CD4-positive, alpha-beta memory T cell (primary cell): ENCODE data around the gene CAMSAP2. TPM values are rescaled to one million over a fixed set of nuclear protein-coding genes. Genes with fewer than 3 reads are reported as not detected.
A peak's percentile ranks its signal among the peaks of the same experiment; 100 is the strongest.

ENCODE experiments used
- CTCF ChIA-PET: fragments of 350-600 bp; sonication (Branson Sonifier 250); formaldehyde crosslinking; loops from one replicate; lab custom pipeline; 2021; ENCODE audit warnings: inconsistent platforms; ENCODE audit not compliant: partially characterized antibody; lab: Charles Lee
- POLR2A ChIA-PET: fragments of 350-600 bp; sonication (Branson Sonifier 250); formaldehyde crosslinking; loops from one replicate; lab custom pipeline; 2021; ENCODE audit not compliant: partially characterized antibody; lab: Charles Lee
- DNase-seq, 5 donors: peaks; one replicate each; pipeline versions ENCODE4 v3.0.0 to v3.0.0-alpha.2; 2020 to 2022; ENCODE audit warnings: mixed read lengths in 1 of 5
- H3K27ac ChIP-seq: one replicate; pipeline ENCODE4 v1.7.0; 2013; ENCODE audit warnings: low read depth, low read length
- H3K27me3 ChIP-seq: 2 replicates; pipeline ENCODE4 v1.7.0; 2013; ENCODE audit warnings: mild to moderate bottlenecking, low read length, moderate library complexity; ENCODE audit not compliant: insufficient read depth
- H3K36me3 ChIP-seq: 2 replicates; pipeline ENCODE4 v1.7.0; 2013; ENCODE audit warnings: mild to moderate bottlenecking, low read length, moderate library complexity; ENCODE audit not compliant: insufficient read depth
- H3K4me1 ChIP-seq: 2 replicates; pipeline ENCODE4 v1.7.0; 2013; ENCODE audit warnings: mild to moderate bottlenecking, low read length, moderate library complexity; ENCODE audit not compliant: insufficient read depth
- H3K4me3 ChIP-seq, 2 donors: one replicate each; pipeline ENCODE4 v1.7.0; 2013; ENCODE audit warnings: low read length in 2 of 2, mild to moderate bottlenecking in 1 of 2
- H3K9me3 ChIP-seq, 2 donors: one replicate each; pipeline ENCODE4 v1.7.0; 2013; ENCODE audit warnings: low read length in 2 of 2, control low read depth in 1 of 2; ENCODE audit not compliant: control insufficient read depth in 1 of 2
- H3K27ac Mint-ChIP-seq, 7 donors: one replicate each; pipeline ENCODE4 v1.8.0; 2020 to 2021; ENCODE audit warnings: mixed read lengths in 7 of 7, mild to moderate bottlenecking in 6 of 7, inconsistent platforms in 3 of 7, moderate library complexity in 3 of 7
- H3K27me3 Mint-ChIP-seq, 2 donors: one replicate each; pipeline ENCODE4 v1.8.0; 2020 to 2021; ENCODE audit warnings: mixed read lengths in 2 of 2
- H3K36me3 Mint-ChIP-seq, 2 donors: one replicate each; pipeline ENCODE4 v1.8.0; 2020 to 2021; ENCODE audit warnings: mixed read lengths in 2 of 2, inconsistent platforms in 1 of 2, mild to moderate bottlenecking in 1 of 2
- H3K4me1 Mint-ChIP-seq, 4 donors: one replicate each; pipeline ENCODE4 v1.8.0; 2020 to 2021; ENCODE audit warnings: mixed read lengths in 4 of 4, mild to moderate bottlenecking in 1 of 4
- H3K4me3 Mint-ChIP-seq, 8 donors: one replicate each; pipeline ENCODE4 v1.8.0; 2020 to 2021; ENCODE audit warnings: mixed read lengths in 8 of 8, mild to moderate bottlenecking in 7 of 8, moderate library complexity in 6 of 8, inconsistent platforms in 3 of 8
- H3K9me3 Mint-ChIP-seq, 8 donors: one replicate each; pipeline ENCODE4 v1.8.0; 2020 to 2021; ENCODE audit warnings: mixed read lengths in 8 of 8, mild to moderate bottlenecking in 5 of 8, inconsistent platforms in 3 of 8, moderate library complexity in 1 of 8
- intact Hi-C: fragments of 100-400 bp; cut with micrococcal nuclease; formaldehyde crosslinking; loops from one replicate; pipeline ENCODE4 v1.15.1; 2023
- polyA plus RNA-seq, 2 donors: library from polyadenylated mRNA; unstranded; fragments of 300-500 nt; fragmentation: Illumina TruSeq; gene quantifications; one replicate each; pipeline ENCODE4 v1.2.3, GENCODE V29; 2021
- total RNA-seq, 2 experiments: library from RNA; stranded (reverse); gene quantifications; one replicate each; pipeline ENCODE4 v1.2.3, GENCODE V29; 2021

Gene CAMSAP2
- total and polyA plus RNA-seq, 4 experiments from 2014 or later: 1.1 to 7.5 (median 3.7) TPM

GRCh38 chr1:200774311-200774710, 35.6 kb downstream of the CAMSAP2 start:
- H3K4me3 Mint-ChIP-seq: peak overlapping the region in 1 of 8 donors; percentile 1
- Histone ChIP-seq H3K36me3 (no peaks in the 10 kb centered on the region), H3K27me3 (no peaks in the 10 kb centered on the region), H3K27ac (no peak overlapping the region), H3K4me3 (no peak overlapping the region), H3K4me1 (no peaks in the 10 kb centered on the region), H3K9me3 (no peaks in the 10 kb centered on the region)
- POLR2A ChIA-PET: no interaction called here
- H3K9me3 Mint-ChIP-seq: no peaks in the 10 kb centered on the region
- H3K4me1 Mint-ChIP-seq: peaks cover 0 to 4% (median 2%) of the 10 kb centered on the region in 4 donors
- no peak for DNase-seq
- intact Hi-C loops: no loop called here
- H3K36me3 Mint-ChIP-seq: no peaks in the 10 kb centered on the region
- H3K27ac Mint-ChIP-seq: peak overlapping the region in 1 of 7 donors; percentile 2
- no peaks in the 10 kb centered on the region for H3K27me3 Mint-ChIP-seq
- CTCF ChIA-PET: interaction anchor here (1.6 kb wide), 1 partner anchor 152 kb away, joined by 6 read pairs; no protein-coding TSS in a partner anchor

- Mint-ChIP-seq H3K27me3 (no peaks in the 10 kb centered on the region), H3K27ac (peak overlapping the region in 1 of 7 donors; percentile 9), H3K9me3 (no peaks in the 10 kb centered on the region), H3K4me1 (peaks cover 0 to 4% (median 2%) of the 10 kb centered on the region in 4 donors), H3K4me3 (no peak overlapping the region), H3K36me3 (no peaks in the 10 kb centered on the region)
- Histone ChIP-seq H3K4me1 (no peaks in the 10 kb centered on the region), H3K27ac (no peak overlapping the region), H3K9me3 (no peaks in the 10 kb centered on the region), H3K36me3 (no peaks in the 10 kb centered on the region), H3K27me3 (no peaks in the 10 kb centered on the region), H3K4me3 (no peak overlapping the region)
- intact Hi-C loops: no loop called here
- POLR2A ChIA-PET: no interaction called here
- CTCF ChIA-PET: interaction anchor here (1.1 to 1.6 kb wide), 3 partner anchors 28 to 153 kb away, joined by 3 to 6 read pairs (median 3); no protein-coding TSS in a partner anchor
- no peak for DNase-seq
These were observed 36.2 kb downstream of the CAMSAP2 start for GRCh38 chr1:200774735-200775444.

- no peaks in the 10 kb centered on the region for H3K27me3 Mint-ChIP-seq
- Histone ChIP-seq H3K27ac (no peak overlapping the region), H3K4me3 (no peak overlapping the region), H3K27me3 (no peaks in the 10 kb centered on the region), H3K36me3 (no peaks in the 10 kb centered on the region), H3K4me1 (no peaks in the 10 kb centered on the region), H3K9me3 (no peaks in the 10 kb centered on the region)
- peaks cover 0 to 8% (median 4%) of the 10 kb centered on the region in 4 donors for H3K4me1 Mint-ChIP-seq
- POLR2A ChIA-PET: no interaction called here
- intact Hi-C loops: no loop called here
- no peaks in the 10 kb centered on the region for H3K36me3 Mint-ChIP-seq
- CTCF ChIA-PET: interaction anchor here (1.1 to 1.6 kb wide), 3 partner anchors 27 to 154 kb away, joined by 3 to 6 read pairs (median 3); no protein-coding TSS in a partner anchor
- H3K27ac Mint-ChIP-seq: peak overlapping the region in 2 of 7 donors; percentile 24 to 58
- no peaks in the 10 kb centered on the region for H3K9me3 Mint-ChIP-seq
- no peak for DNase-seq
- H3K4me3 Mint-ChIP-seq: no peak overlapping the region
These were observed 37.2 kb downstream of the CAMSAP2 start for GRCh38 chr1:200775850-200776249.

GRCh38 chr1:200776949-200777348, 38.3 kb downstream of the CAMSAP2 start:
- intact Hi-C loops: no loop called here
- no peaks in the 10 kb centered on the region for H3K36me3 ChIP-seq
- H3K27ac ChIP-seq: no peak overlapping the region
- H3K4me3 Mint-ChIP-seq: no peak overlapping the region
- ChIA-PET CTCF (no interaction called here), POLR2A (no interaction called here)
- H3K4me1 ChIP-seq: no peaks in the 10 kb centered on the region
- H3K36me3 Mint-ChIP-seq: no peaks in the 10 kb centered on the region
- no peak overlapping the region for H3K4me3 ChIP-seq
- no peaks in the 10 kb centered on the region for H3K27me3 Mint-ChIP-seq
- H3K9me3 Mint-ChIP-seq: peaks cover 0 to 1% (median 0%) of the 10 kb centered on the region in 8 donors
- H3K27ac Mint-ChIP-seq: no peak overlapping the region
- H3K4me1 Mint-ChIP-seq: peaks cover 0 to 8% (median 4%) of the 10 kb centered on the region in 4 donors
- H3K9me3 ChIP-seq: no peaks in the 10 kb centered on the region
- no peaks in the 10 kb centered on the region for H3K27me3 ChIP-seq
- DNase-seq: no peak

DNA sequence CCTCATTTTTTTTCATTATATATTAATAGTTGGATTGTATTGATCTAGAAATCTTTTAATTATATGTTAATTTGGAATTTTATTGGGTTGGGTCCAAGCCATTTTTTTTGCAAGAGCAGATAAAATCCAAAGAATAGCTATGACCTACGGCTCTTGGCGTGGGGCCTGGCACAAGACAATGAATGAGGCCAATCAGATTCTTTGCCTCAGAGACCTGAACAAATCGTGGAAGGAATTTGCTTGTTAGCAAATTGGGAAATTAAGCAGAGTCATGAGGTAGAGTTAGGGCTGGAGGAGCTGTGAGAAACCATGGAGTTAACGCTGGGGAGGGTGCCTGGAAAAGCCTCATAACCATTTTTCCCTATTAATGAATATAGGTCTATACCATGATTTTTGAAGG, 40.1 kb downstream of the CAMSAP2 start:
- ChIA-PET CTCF (no interaction called here), POLR2A (no interaction called here)
- no peaks in the 10 kb centered on the region for H3K27me3 Mint-ChIP-seq

DNA sequence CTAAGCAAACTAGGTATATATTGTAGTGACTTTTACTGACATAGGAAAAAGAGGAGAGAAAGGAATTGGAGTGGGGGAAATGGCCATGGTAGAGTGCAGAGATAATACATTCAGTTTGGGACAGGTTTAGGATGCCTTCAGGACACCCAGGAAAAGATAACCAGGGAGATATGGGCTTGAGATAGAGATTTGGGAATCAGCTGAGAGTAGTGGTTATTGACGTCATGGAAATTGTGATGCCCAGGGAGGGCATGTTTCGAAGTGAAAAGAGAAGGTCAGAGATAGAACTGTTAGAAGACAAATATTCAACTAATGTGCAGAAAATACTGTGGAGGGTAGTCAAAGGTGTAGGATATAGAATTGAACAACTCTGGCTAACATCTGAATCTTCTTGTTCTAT, 40.6 kb downstream of the CAMSAP2 start:
- H3K27me3 ChIP-seq: no peaks in the 10 kb centered on the region
- peaks cover 0 to 8% (median 4%) of the 10 kb centered on the region in 4 donors for H3K4me1 Mint-ChIP-seq
- H3K4me1 ChIP-seq: no peaks in the 10 kb centered on the region
- POLR2A ChIA-PET: no interaction called here
- H3K9me3 Mint-ChIP-seq: peaks cover 0 to 12% (median 3%) of the 10 kb centered on the region in 8 donors
- H3K27ac Mint-ChIP-seq: no peak overlapping the region
- no peaks in the 10 kb centered on the region for H3K27me3 Mint-ChIP-seq
- no peak overlapping the region for H3K4me3 Mint-ChIP-seq
- CTCF ChIA-PET: no interaction called here
- H3K27ac ChIP-seq: no peak overlapping the region
- H3K4me3 ChIP-seq: no peak overlapping the region
- H3K36me3 ChIP-seq: no peaks in the 10 kb centered on the region
- H3K36me3 Mint-ChIP-seq: peaks cover 5 to 18% of the 10 kb centered on the region in 2 donors
- intact Hi-C loops: no loop called here
- no peak for DNase-seq
- no peaks in the 10 kb centered on the region for H3K9me3 ChIP-seq

More for the DNA sequence above, 40.1 kb downstream of the CAMSAP2 start:
- Histone ChIP-seq H3K27me3 (no peaks in the 10 kb centered on the region), H3K27ac (no peak overlapping the region), H3K4me1 (no peaks in the 10 kb centered on the region), H3K4me3 (no peak overlapping the region), H3K9me3 (no peaks in the 10 kb centered on the region), H3K36me3 (no peaks in the 10 kb centered on the region)
- intact Hi-C loops: no loop called here
- Mint-ChIP-seq H3K4me1 (peaks cover 0 to 8% (median 4%) of the 10 kb centered on the region in 4 donors), H3K4me3 (no peak overlapping the region), H3K36me3 (peaks cover 3 to 16% of the 10 kb centered on the region in 2 donors), H3K9me3 (peaks cover 0 to 12% (median 3%) of the 10 kb centered on the region in 8 donors), H3K27ac (no peak overlapping the region)
- DNase-seq: no peak

DNA sequence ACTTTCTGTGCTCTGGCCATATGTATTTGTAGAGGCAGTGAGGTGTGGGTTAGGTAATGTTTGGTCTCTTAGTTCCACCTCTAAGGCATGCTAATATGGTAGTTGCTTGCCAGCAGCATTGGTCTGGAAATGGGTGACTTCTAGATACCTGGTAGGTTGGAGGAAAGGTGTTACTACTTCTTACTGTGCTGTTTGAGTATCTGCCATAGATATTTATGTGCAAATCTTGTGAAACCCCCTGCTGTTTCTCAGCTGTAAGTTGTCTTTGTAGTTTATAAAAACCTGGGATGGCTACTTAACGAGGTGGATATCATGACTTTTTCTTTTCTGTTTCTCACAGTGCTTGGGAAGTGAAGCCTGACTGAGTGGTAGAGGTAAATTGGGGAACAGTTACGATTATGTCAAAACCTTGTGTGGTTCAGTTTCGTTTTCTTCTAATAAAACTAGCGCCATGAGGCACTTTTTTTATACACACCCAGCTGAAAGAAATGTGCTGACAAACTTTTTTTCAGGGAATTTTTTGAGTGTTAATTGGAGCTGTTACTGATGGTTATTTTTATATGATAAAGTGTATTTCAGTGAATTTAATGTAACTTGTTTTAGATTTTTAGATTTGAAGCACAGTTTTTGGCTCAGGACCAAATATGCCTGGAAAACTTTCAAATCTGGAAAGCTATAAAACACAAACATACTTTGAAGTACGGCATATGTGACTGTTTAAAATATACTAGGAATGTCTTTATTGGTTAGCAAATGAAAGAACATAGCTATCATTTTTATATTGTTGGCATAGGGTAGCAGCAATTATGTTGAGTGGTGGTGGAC, 42.1 kb downstream of the CAMSAP2 start:
- Histone ChIP-seq H3K9me3 (no peaks in the 10 kb centered on the region), H3K27ac (no peak overlapping the region), H3K4me1 (no peaks in the 10 kb centered on the region), H3K27me3 (no peaks in the 10 kb centered on the region), H3K36me3 (no peaks in the 10 kb centered on the region), H3K4me3 (no peak overlapping the region)
- peaks cover 0 to 6% (median under 1%) of the 10 kb centered on the region in 4 donors for H3K4me1 Mint-ChIP-seq
- H3K27ac Mint-ChIP-seq: peak overlapping the region in 1 of 7 donors; percentile 61
- H3K4me3 Mint-ChIP-seq: peak overlapping the region in 4 of 8 donors; percentile 23 to 56 (median 37)
- intact Hi-C loops: no loop called here
- ChIA-PET CTCF (interaction anchor here (0.8 kb wide), 1 partner anchor 22 kb away, joined by 3 read pairs; no protein-coding TSS in a partner anchor), POLR2A (interaction anchor here (0.6 kb wide), 1 partner anchor 13 kb away, joined by 3 read pairs; no protein-coding TSS in a partner anchor)
- H3K9me3 Mint-ChIP-seq: peaks cover 0 to 12% (median 3%) of the 10 kb centered on the region in 8 donors
- H3K36me3 Mint-ChIP-seq: peaks cover 5 to 26% of the 10 kb centered on the region in 2 donors
- no peak for DNase-seq
- no peaks in the 10 kb centered on the region for H3K27me3 Mint-ChIP-seq
